SK-N-SH (cell line): ENCODE results near the gene TARBP1. TPM values are rescaled to one million over a fixed set of nuclear protein-coding genes. Genes with fewer than 3 reads are reported as not detected.
A peak's percentile ranks its signal among the peaks of the same experiment; 100 is the strongest.

Source experiments
- CTCF ChIA-PET: fragments of 300-600, 350-600 bp; formaldehyde crosslinking; extraction: SDS; loops from one replicate; lab custom pipeline; 2021; lab: Yijun Ruan, JAX
- POLR2A ChIA-PET: fragments of 350-600 bp; sonication (Branson Sonifier 250); formaldehyde crosslinking; extraction: SDS; loops from one replicate; lab custom pipeline; 2020; ENCODE audit warnings: antibody characterized with exemption, inconsistent platforms; lab: Yijun Ruan, JAX
- DNase-seq: peaks from one replicate; pipeline ENCODE4 v3.0.0; 2012
- H2AFZ ChIP-seq: fragments of 200-600 bp; sonication (generic); 2 replicates; pipeline ENCODE4 v1.8.1; 2016; ENCODE audit warnings: antibody characterized with exemption, mild to moderate bottlenecking, low read depth
- H3F3A ChIP-seq: fragments of 200-600 bp; sonication (generic); replicated peaks from 2 replicates; pipeline ENCODE3; 2016; ENCODE audit warnings: antibody characterized with exemption, mild to moderate bottlenecking; ENCODE audit not compliant: insufficient read depth
- H3K27ac ChIP-seq, 2 experiments: fragments of 200-500 bp in 1 of 2; fragments of 200-600 bp in 1 of 2; sonication (Bioruptor generic) in 1 of 2; sonication (generic), shearing (Covaris generic) in 1 of 2; 2 replicates each; pipeline versions ENCODE4 v1.5.1 to v1.6.1; 2014 to 2016; ENCODE audit warnings: low read depth in 2 of 2, inconsistent platforms in 1 of 2, low read length in 1 of 2, mild to moderate bottlenecking in 1 of 2, mixed read lengths in 1 of 2
- H3K27me3 ChIP-seq: fragments of 200-600 bp; sonication (generic), shearing (Covaris generic); 2 replicates; pipeline ENCODE4 v1.6.1; 2016; ENCODE audit warnings: mixed run types; ENCODE audit not compliant: insufficient read depth
- H3K36me3 ChIP-seq, 2 experiments: fragments of 200-500 bp in 1 of 2; fragments of 200-600 bp in 1 of 2; sonication (Bioruptor generic) in 1 of 2; sonication (generic) in 1 of 2; replicated peaks in 1 of 2; 2 replicates each; pipeline versions ENCODE3 to v1.5.1; 2014 to 2016; ENCODE audit warnings: low read length in 1 of 2, mild to moderate bottlenecking in 1 of 2; ENCODE audit not compliant: insufficient read depth in 2 of 2, control insufficient read depth in 1 of 2
- H3K4me1 ChIP-seq, 2 experiments: fragments of 200-500 bp in 1 of 2; fragments of 200-600 bp in 1 of 2; sonication (Bioruptor generic) in 1 of 2; sonication (generic), shearing (Covaris generic) in 1 of 2; 2 replicates each; pipeline versions ENCODE4 v1.5.1 to v1.6.1; 2014 to 2016; ENCODE audit warnings: low read depth in 1 of 2, low read length in 1 of 2, mixed run types in 1 of 2; ENCODE audit not compliant: insufficient read depth in 2 of 2, control insufficient read depth in 1 of 2
- H3K4me2 ChIP-seq: fragments of 200-600 bp; sonication (generic), shearing (Covaris generic); 2 replicates; pipeline ENCODE4 v1.6.1; 2017; ENCODE audit warnings: mixed run types
- H3K4me3 ChIP-seq, 2 experiments: fragments of 200-500 bp in 1 of 2; fragments of 200-600 bp in 1 of 2; sonication (Bioruptor generic) in 1 of 2; sonication (generic), shearing (Covaris generic) in 1 of 2; 2 replicates each; pipeline versions ENCODE4 v1.5.1 to v1.8.1; 2014 to 2016; ENCODE audit warnings: low read depth in 2 of 2, inconsistent platforms in 1 of 2, low read length in 1 of 2, mild to moderate bottlenecking in 1 of 2, mixed read lengths in 1 of 2, moderate library complexity in 1 of 2
- H3K79me2 ChIP-seq: fragments of 200-600 bp; sonication (generic); 2 replicates; pipeline ENCODE4 v1.8.1; 2017; ENCODE audit warnings: mild to moderate bottlenecking; ENCODE audit not compliant: insufficient read depth
- H3K9ac ChIP-seq: fragments of 200-600 bp; sonication (generic); 2 replicates; pipeline ENCODE4 v1.6.1; 2017; ENCODE audit warnings: mixed run types
- H3K9me2 ChIP-seq: fragments of 200-600 bp; sonication (generic); 2 replicates; pipeline ENCODE4 v1.6.1; 2017; ENCODE audit warnings: mixed run types
- H3K9me3 ChIP-seq: fragments of 200-600 bp; sonication (generic); 2 replicates; pipeline ENCODE4 v1.6.1; 2017; ENCODE audit warnings: mixed run types, mild to moderate bottlenecking, moderate library complexity
- H4K20me1 ChIP-seq: fragments of 200-600 bp; sonication (generic); 2 replicates; pipeline ENCODE4 v1.6.1; 2017; ENCODE audit warnings: mild to moderate bottlenecking, mixed run types; ENCODE audit not compliant: insufficient read depth
- EZH2phosphoT487 ChIP-seq: fragments of 200-600 bp; sonication (generic); IDR thresholded peaks from 2 replicates; pipeline ENCODE4 v1.6.1; 2017; ENCODE audit warnings: low read depth, mixed run types, mild to moderate bottlenecking, antibody characterized with exemption, moderate library complexity, borderline replicate concordance
- FOXJ3 ChIP-seq: sonication (generic); formaldehyde crosslinking; IDR thresholded peaks from 2 replicates; pipeline ENCODE4 v1.5.1; 2020; ENCODE audit warnings: mild to moderate bottlenecking, missing genetic modification reagents
- FOXM1 ChIP-seq: IDR thresholded peaks from 2 replicates; pipeline ENCODE4 v1.4.0; 2012; ENCODE audit warnings: low read depth, mild to moderate bottlenecking
- MXI1 ChIP-seq: IDR thresholded peaks from 2 replicates; pipeline ENCODE4 v1.6.1; 2012; ENCODE audit warnings: mild to moderate bottlenecking, low read depth, low read length, improper control_type of control experiment
- NFIC ChIP-seq: IDR thresholded peaks from 2 replicates; pipeline ENCODE4 v1.4.0; 2012; ENCODE audit warnings: borderline replicate concordance
- NRF1 ChIP-seq: IDR thresholded peaks from 2 replicates; pipeline ENCODE4 v1.6.1; 2012; ENCODE audit warnings: low read depth, mild to moderate bottlenecking, low read length
- POLR2AphosphoS5 ChIP-seq: IDR thresholded peaks from 2 replicates; pipeline ENCODE4 v1.6.1; 2012; ENCODE audit warnings: low read depth, low read length
- RCOR1 ChIP-seq: fragments of 150-350 bp; IDR thresholded peaks from 2 replicates; pipeline ENCODE4 v1.6.1; 2017; ENCODE audit warnings: antibody characterized with exemption, low read length
- RFX5 ChIP-seq: IDR thresholded peaks from 2 replicates; pipeline ENCODE4 v1.6.1; 2012; ENCODE audit warnings: mild to moderate bottlenecking, improper control_type of control experiment, low read length
- TCF12 ChIP-seq: IDR thresholded peaks from 2 replicates; pipeline ENCODE4 v1.4.0; 2012
- TEAD4 ChIP-seq: IDR thresholded peaks from 2 replicates; pipeline ENCODE4 v1.4.0; 2012; ENCODE audit warnings: mild to moderate bottlenecking, borderline replicate concordance; ENCODE audit not compliant: insufficient read depth
- WGBS: methylation state at CpG from one replicate; pipeline ENCODE4 v1.1.6; 2017; ENCODE audit warnings: low lambda C conversion rate; 5-methylcytosine and 5-hydroxymethylcytosine counted together
- polyA plus RNA-seq, 3 experiments: library from polyadenylated mRNA; depleted of rRNA; stranded (reverse); fragments of >200 nt; gene quantifications; 2 replicates each; pipeline ENCODE4 v1.2.3, GENCODE V29; 2012
- TF ChIP-seq, protein P1 (sequence below): IDR thresholded peaks from 2 replicates; pipeline ENCODE4 v1.4.0; 2012; ENCODE audit warnings: low read depth, borderline replicate concordance
- TF ChIP-seq, protein P2 (sequence below): fragments of 150-350 bp; IDR thresholded peaks from 2 replicates; pipeline ENCODE4 v1.6.1; 2017; ENCODE audit warnings: antibody characterized with exemption, low read length, low read depth, borderline replicate concordance
- TF ChIP-seq, protein P3 (sequence below): fragments of 200-600 bp; sonication (generic); IDR thresholded peaks from 2 replicates; pipeline ENCODE4 v1.6.1; 2017; ENCODE audit warnings: antibody characterized with exemption, mild to moderate bottlenecking, moderate library complexity
- TF ChIP-seq, protein P4 (sequence below): IDR thresholded peaks from 2 replicates; pipeline ENCODE4 v1.6.1; 2012; ENCODE audit warnings: mild to moderate bottlenecking, low read depth, low read length, moderate library complexity

TARBP1 gene
- polyA plus RNA-seq, 1 of the 3 experiments (the other 2 are of a cell fraction): 33.0 TPM

DNA sequence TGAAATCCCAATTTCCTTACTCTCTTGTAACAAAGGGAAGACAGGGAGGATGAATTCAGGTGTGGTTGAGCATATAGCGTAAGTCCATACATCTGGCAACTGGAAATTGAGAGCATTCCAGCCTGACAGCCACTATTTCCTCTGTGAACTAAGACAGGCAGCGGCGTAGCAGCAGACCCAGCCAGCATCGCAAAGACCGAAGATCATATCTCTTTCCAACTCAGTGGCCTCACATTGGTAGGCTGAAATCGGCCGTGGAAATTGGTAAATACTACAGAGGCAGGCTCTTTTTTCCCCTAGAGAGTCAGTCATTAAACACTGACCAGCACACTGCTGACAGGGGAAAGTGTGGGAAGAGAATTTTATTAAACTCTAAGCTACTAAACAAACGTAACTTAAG, 43.4 kb downstream of the TARBP1 start (continued):
- TF ChIP-seq, protein P1, sequence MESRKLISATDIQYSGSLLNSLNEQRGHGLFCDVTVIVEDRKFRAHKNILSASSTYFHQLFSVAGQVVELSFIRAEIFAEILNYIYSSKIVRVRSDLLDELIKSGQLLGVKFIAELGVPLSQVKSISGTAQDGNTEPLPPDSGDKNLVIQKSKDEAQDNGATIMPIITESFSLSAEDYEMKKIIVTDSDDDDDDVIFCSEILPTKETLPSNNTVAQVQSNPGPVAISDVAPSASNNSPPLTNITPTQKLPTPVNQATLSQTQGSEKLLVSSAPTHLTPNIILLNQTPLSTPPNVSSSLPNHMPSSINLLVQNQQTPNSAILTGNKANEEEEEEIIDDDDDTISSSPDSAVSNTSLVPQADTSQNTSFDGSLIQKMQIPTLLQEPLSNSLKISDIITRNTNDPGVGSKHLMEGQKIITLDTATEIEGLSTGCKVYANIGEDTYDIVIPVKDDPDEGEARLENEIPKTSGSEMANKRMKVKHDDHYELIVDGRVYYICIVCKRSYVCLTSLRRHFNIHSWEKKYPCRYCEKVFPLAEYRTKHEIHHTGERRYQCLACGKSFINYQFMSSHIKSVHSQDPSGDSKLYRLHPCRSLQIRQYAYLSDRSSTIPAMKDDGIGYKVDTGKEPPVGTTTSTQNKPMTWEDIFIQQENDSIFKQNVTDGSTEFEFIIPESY: no peak
- TF ChIP-seq RCOR1: peak; percentile 91
- no peak for TF ChIP-seq NFIC
- no peak for TF ChIP-seq EZH2phosphoT487
- peak; percentile 81 for TF ChIP-seq MXI1
- no peak for TF ChIP-seq POLR2AphosphoS5
- no peak for TF ChIP-seq TEAD4
- TF ChIP-seq NRF1: no peak
- peak; percentile 42; the same call in 1 of the 2 replicates for TF ChIP-seq RFX5
- peak; percentile 64; the same call in 1 of the 2 replicates for TF ChIP-seq TCF12
- TF ChIP-seq FOXJ3 (CRISPR knock-in tag): no peak
- TF ChIP-seq, protein P2, sequence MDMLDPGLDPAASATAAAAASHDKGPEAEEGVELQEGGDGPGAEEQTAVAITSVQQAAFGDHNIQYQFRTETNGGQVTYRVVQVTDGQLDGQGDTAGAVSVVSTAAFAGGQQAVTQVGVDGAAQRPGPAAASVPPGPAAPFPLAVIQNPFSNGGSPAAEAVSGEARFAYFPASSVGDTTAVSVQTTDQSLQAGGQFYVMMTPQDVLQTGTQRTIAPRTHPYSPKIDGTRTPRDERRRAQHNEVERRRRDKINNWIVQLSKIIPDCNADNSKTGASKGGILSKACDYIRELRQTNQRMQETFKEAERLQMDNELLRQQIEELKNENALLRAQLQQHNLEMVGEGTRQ: no peak

DNA sequence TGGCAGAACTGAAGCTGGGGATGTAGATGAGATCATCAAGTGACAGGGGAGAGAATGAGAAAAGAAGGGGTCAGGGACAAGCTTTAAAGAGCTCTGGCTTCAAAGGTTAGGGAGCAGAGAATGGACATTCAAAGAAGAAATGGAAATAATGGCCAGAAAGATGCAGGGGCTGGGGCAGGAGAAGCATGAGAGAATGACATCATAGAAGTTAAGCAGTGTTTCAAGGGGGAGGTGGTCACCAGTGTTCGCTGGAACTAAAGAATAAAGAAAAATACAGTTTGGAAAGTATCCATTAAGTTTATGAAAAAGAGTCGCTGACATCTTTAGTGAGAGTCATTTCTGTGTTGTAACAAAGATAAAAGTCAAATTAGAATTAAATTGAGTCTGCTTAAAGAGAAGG, 44.3 kb downstream of the TARBP1 start:
- ChIA-PET POLR2A (no interaction called here), CTCF (interaction anchor here (0.7 kb wide), 1 partner anchor 169 kb away, joined by 3 read pairs; no protein-coding TSS in a partner anchor)
- 97% methylated on average over 2 of the region's 2 CpGs for WGBS
- H3K27ac ChIP-seq: no peak overlapping the region
- TF ChIP-seq, protein P3, sequence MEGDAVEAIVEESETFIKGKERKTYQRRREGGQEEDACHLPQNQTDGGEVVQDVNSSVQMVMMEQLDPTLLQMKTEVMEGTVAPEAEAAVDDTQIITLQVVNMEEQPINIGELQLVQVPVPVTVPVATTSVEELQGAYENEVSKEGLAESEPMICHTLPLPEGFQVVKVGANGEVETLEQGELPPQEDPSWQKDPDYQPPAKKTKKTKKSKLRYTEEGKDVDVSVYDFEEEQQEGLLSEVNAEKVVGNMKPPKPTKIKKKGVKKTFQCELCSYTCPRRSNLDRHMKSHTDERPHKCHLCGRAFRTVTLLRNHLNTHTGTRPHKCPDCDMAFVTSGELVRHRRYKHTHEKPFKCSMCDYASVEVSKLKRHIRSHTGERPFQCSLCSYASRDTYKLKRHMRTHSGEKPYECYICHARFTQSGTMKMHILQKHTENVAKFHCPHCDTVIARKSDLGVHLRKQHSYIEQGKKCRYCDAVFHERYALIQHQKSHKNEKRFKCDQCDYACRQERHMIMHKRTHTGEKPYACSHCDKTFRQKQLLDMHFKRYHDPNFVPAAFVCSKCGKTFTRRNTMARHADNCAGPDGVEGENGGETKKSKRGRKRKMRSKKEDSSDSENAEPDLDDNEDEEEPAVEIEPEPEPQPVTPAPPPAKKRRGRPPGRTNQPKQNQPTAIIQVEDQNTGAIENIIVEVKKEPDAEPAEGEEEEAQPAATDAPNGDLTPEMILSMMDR: no peak
- TF ChIP-seq, protein P4, sequence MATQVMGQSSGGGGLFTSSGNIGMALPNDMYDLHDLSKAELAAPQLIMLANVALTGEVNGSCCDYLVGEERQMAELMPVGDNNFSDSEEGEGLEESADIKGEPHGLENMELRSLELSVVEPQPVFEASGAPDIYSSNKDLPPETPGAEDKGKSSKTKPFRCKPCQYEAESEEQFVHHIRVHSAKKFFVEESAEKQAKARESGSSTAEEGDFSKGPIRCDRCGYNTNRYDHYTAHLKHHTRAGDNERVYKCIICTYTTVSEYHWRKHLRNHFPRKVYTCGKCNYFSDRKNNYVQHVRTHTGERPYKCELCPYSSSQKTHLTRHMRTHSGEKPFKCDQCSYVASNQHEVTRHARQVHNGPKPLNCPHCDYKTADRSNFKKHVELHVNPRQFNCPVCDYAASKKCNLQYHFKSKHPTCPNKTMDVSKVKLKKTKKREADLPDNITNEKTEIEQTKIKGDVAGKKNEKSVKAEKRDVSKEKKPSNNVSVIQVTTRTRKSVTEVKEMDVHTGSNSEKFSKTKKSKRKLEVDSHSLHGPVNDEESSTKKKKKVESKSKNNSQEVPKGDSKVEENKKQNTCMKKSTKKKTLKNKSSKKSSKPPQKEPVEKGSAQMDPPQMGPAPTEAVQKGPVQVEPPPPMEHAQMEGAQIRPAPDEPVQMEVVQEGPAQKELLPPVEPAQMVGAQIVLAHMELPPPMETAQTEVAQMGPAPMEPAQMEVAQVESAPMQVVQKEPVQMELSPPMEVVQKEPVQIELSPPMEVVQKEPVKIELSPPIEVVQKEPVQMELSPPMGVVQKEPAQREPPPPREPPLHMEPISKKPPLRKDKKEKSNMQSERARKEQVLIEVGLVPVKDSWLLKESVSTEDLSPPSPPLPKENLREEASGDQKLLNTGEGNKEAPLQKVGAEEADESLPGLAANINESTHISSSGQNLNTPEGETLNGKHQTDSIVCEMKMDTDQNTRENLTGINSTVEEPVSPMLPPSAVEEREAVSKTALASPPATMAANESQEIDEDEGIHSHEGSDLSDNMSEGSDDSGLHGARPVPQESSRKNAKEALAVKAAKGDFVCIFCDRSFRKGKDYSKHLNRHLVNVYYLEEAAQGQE: no peak
- TF ChIP-seq TEAD4 (no peak), FOXM1 (no peak)
- H3F3A ChIP-seq: peaks cover 15% of the 10 kb centered on the region
- DNase-seq: no peak
- H3K9me2 ChIP-seq: no peaks in the 10 kb centered on the region
- H3K9me3 ChIP-seq: peaks cover 12% of the 10 kb centered on the region; the same call in 1 of the 2 replicates
- no peak overlapping the region for H3K4me2 ChIP-seq
- H3K79me2 ChIP-seq: no peaks in the 10 kb centered on the region
- H2AFZ ChIP-seq: no peak overlapping the region
- H3K27me3 ChIP-seq: no peaks in the 10 kb centered on the region
- peaks cover 0 to 29% of the 10 kb centered on the region in 2 experiments; a peak in 3 of 4 replicates for H3K4me1 ChIP-seq
- peaks cover 22 to 31% of the 10 kb centered on the region in 2 experiments for H3K36me3 ChIP-seq
- H3K4me3 ChIP-seq: no peak overlapping the region
- no peaks in the 10 kb centered on the region for H4K20me1 ChIP-seq
- no peak overlapping the region for H3K9ac ChIP-seq
